PC-9 (cell line): ENCODE results near the gene C15orf62.

Source experiments
- EZH2 ChIP-seq: fragments of 200-600 bp; sonication (generic); IDR thresholded peaks from 2 replicates; pipeline ENCODE4 v1.8.0; 2017; ENCODE audit warnings: antibody characterized with exemption, low read depth
- TF ChIP-seq, protein P1 (sequence below): fragments of 200-600 bp; sonication (generic); conservative IDR thresholded peaks from 2 replicates; pipeline ENCODE4 v1.6.1; 2017; ENCODE audit warnings: mixed run types, antibody characterized with exemption, mild to moderate bottlenecking, moderate library complexity

DNA sequence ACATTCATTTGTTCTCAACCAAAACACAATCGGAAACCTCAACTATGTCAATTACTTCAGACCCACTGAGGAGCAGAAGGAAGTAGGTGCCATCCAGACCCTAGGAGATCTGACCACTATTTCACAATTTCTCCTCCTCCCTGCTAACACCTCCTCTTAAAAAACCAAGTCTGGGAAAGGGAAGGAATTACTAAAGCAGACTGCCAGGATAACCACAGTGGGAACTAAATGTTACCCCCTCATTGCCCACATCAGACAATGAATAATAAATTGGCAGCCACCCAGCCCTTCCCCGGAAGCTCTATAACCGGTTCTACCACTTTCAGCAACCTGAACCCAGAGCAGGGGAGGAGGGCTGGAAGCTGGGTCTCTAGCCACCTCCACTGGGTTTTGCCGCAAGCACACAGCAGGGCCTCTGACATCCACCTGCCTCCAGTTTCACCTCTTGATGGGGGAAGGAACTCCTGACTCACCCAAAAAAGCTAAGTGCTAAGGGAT, 17.6 kb downstream of the C15orf62 start:
- no peak for TF ChIP-seq EZH2
- TF ChIP-seq, protein P1, sequence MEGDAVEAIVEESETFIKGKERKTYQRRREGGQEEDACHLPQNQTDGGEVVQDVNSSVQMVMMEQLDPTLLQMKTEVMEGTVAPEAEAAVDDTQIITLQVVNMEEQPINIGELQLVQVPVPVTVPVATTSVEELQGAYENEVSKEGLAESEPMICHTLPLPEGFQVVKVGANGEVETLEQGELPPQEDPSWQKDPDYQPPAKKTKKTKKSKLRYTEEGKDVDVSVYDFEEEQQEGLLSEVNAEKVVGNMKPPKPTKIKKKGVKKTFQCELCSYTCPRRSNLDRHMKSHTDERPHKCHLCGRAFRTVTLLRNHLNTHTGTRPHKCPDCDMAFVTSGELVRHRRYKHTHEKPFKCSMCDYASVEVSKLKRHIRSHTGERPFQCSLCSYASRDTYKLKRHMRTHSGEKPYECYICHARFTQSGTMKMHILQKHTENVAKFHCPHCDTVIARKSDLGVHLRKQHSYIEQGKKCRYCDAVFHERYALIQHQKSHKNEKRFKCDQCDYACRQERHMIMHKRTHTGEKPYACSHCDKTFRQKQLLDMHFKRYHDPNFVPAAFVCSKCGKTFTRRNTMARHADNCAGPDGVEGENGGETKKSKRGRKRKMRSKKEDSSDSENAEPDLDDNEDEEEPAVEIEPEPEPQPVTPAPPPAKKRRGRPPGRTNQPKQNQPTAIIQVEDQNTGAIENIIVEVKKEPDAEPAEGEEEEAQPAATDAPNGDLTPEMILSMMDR, result no peak
